ENCODE data around the gene NPL. TPM values are rescaled to one million over a fixed set of nuclear protein-coding genes. Genes with fewer than 3 reads are reported as not detected.

NPL gene
- total RNA-seq, 3 donors from 2014 or later (not counting 1 experiment from before 2014, with no cell fraction given) = 5.2 to 10.6 (median 6.8) TPM

GRCh38 chr1:182842265-182842664 is 52.7 kb downstream of the NPL start:
- Mint-ChIP-seq H3K27ac (peak overlapping the region; percentile 39 to 94), H3K36me3 (no peaks in the 10 kb centered on the region), H3K27me3 (ENCODE audit: low read depth in 2 of 2) (no peaks in the 10 kb centered on the region), H3K4me1 (peaks cover 59 to 63% of the 10 kb centered on the region in 2 donors), H3K4me3 (peak overlapping the region; percentile 99), H3K9me3 (no peaks in the 10 kb centered on the region)
- Histone ChIP-seq H3K27me3 (ENCODE audit: control insufficient read depth, insufficient read depth, low read length) (no peaks in the 10 kb centered on the region), H3K4me1 (ENCODE audit: control insufficient read depth, insufficient read depth, low read length) (peaks cover 29% of the 10 kb centered on the region), H3K36me3 (ENCODE audit: control insufficient read depth, insufficient read depth, low read length) (peaks cover 31% of the 10 kb centered on the region), H3K4me3 (ENCODE audit: low read length) (no peak overlapping the region), H3K27ac (ENCODE audit: low read length) (no peak overlapping the region), H3K9me3 (ENCODE audit: control insufficient read depth, insufficient read depth, low read length) (no peaks in the 10 kb centered on the region)
- ATAC-seq (no peak), DNase-seq (no peak)
- TF ChIP-seq, protein P1, sequence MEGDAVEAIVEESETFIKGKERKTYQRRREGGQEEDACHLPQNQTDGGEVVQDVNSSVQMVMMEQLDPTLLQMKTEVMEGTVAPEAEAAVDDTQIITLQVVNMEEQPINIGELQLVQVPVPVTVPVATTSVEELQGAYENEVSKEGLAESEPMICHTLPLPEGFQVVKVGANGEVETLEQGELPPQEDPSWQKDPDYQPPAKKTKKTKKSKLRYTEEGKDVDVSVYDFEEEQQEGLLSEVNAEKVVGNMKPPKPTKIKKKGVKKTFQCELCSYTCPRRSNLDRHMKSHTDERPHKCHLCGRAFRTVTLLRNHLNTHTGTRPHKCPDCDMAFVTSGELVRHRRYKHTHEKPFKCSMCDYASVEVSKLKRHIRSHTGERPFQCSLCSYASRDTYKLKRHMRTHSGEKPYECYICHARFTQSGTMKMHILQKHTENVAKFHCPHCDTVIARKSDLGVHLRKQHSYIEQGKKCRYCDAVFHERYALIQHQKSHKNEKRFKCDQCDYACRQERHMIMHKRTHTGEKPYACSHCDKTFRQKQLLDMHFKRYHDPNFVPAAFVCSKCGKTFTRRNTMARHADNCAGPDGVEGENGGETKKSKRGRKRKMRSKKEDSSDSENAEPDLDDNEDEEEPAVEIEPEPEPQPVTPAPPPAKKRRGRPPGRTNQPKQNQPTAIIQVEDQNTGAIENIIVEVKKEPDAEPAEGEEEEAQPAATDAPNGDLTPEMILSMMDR (IDR thresholded peaks at IDR 0.05) = no peak
- 42% methylated on average over 1 of the region's 4 CpGs for WGBS (ENCODE audit: insufficient coverage)
- intact Hi-C loops (cut with micrococcal nuclease) = loop anchor here (10.0 kb wide), 1 partner anchor 1747 kb away; no protein-coding TSS in a partner anchor

DNA sequence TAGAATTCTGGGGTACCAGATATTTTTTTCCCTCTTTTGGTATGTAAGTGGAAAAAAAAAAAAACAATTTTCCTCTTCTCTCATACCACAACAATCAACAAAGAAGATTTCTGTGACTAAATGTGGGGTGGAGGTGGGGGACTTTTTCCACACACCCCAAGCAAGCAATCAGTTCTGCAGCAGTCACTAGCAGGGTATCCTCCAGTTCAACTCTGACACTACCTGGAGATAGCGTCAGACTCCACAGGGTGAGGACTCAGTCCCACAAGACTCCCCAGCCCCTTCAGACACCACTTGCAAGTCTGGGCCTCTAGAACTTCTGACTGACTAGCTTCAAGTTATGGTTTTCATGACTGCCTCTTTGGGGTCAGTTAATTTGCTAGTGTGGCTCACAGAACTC is 55.8 kb downstream of the NPL start:
- no peak overlapping the region for H3K4me3 Mint-ChIP-seq
- peaks cover 67 to 75% of the 10 kb centered on the region in 2 donors for H3K4me1 Mint-ChIP-seq
- no peaks in the 10 kb centered on the region for H3K27me3 Mint-ChIP-seq (ENCODE audit: low read depth in 2 of 2)
- peak in 1 of 3 donors; percentile 12 for ATAC-seq
- H3K4me3 ChIP-seq (ENCODE audit: low read length) = no peak overlapping the region
- no peaks in the 10 kb centered on the region for H3K9me3 Mint-ChIP-seq
- 68% methylated on average over 1 of the region's 1 CpG for WGBS (ENCODE audit: insufficient coverage)
- peaks cover 61% of the 10 kb centered on the region for H3K36me3 ChIP-seq (ENCODE audit: control insufficient read depth, insufficient read depth, low read length)
- TF ChIP-seq, protein P1 (IDR thresholded peaks at IDR 0.05) = no peak
- H3K36me3 Mint-ChIP-seq = peaks cover 6% of the 10 kb centered on the region
- intact Hi-C loops (cut with micrococcal nuclease) = loop anchor here (10.0 kb wide), 1 partner anchor 1751 kb away; no protein-coding TSS in a partner anchor
- H3K9me3 ChIP-seq (ENCODE audit: control insufficient read depth, insufficient read depth, low read length) = no peaks in the 10 kb centered on the region
- H3K4me1 ChIP-seq (ENCODE audit: control insufficient read depth, insufficient read depth, low read length) = peaks cover 16% of the 10 kb centered on the region
- no peak for DNase-seq
- H3K27me3 ChIP-seq (ENCODE audit: control insufficient read depth, insufficient read depth, low read length) = no peaks in the 10 kb centered on the region
- no peak overlapping the region for H3K27ac ChIP-seq (ENCODE audit: low read length)
- H3K27ac Mint-ChIP-seq = peak overlapping the region in 1 of 2 donors; percentile 11

DNA sequence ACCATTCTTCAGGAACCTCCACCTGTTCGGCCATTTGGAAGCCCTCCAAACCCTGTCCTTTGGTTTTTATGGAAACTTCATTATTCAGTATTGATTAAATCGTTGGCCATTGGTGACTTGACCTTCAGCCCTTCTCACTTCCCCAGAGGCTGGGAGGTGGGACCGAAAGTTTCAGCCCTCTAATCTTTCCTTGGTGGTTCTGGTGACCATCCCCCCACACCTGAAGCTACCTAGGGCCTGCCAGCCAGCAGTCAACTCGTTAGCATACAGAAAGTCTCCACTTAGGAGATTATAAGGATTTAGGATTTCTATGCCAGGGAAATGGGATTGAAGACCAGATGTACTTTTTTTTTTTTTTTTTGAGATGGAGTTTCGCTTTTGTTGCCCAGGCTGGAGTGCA is 56.3 kb downstream of the NPL start:
- Mint-ChIP-seq H3K9me3 (no peaks in the 10 kb centered on the region), H3K27me3 (ENCODE audit: low read depth in 2 of 2) (no peaks in the 10 kb centered on the region), H3K36me3 (peaks cover 6% of the 10 kb centered on the region), H3K4me3 (no peak overlapping the region), H3K4me1 (peaks cover 66 to 75% of the 10 kb centered on the region in 2 donors), H3K27ac (no peak overlapping the region)
- ATAC-seq (no peak), DNase-seq (no peak)
- Histone ChIP-seq H3K27me3 (ENCODE audit: control insufficient read depth, insufficient read depth, low read length) (no peaks in the 10 kb centered on the region), H3K4me1 (ENCODE audit: control insufficient read depth, insufficient read depth, low read length) (peaks cover 11% of the 10 kb centered on the region), H3K4me3 (ENCODE audit: low read length) (no peak overlapping the region), H3K27ac (ENCODE audit: low read length) (no peak overlapping the region), H3K9me3 (ENCODE audit: control insufficient read depth, insufficient read depth, low read length) (no peaks in the 10 kb centered on the region), H3K36me3 (ENCODE audit: control insufficient read depth, insufficient read depth, low read length) (peaks cover 66% of the 10 kb centered on the region)
- TF ChIP-seq, protein P1 (IDR thresholded peaks at IDR 0.05) = no peak
- intact Hi-C loops (cut with micrococcal nuclease) = loop anchor here (10.0 kb wide), 1 partner anchor 1751 kb away; no protein-coding TSS in a partner anchor
- 97% methylated on average over 5 of the region's 5 CpGs for WGBS (ENCODE audit: insufficient coverage)

- Histone ChIP-seq H3K36me3 (ENCODE audit: control insufficient read depth, insufficient read depth, low read length) (peaks cover 77% of the 10 kb centered on the region), H3K4me1 (ENCODE audit: control insufficient read depth, insufficient read depth, low read length) (peaks cover 7% of the 10 kb centered on the region), H3K27ac (ENCODE audit: low read length) (no peak overlapping the region), H3K27me3 (ENCODE audit: control insufficient read depth, insufficient read depth, low read length) (no peaks in the 10 kb centered on the region), H3K9me3 (ENCODE audit: control insufficient read depth, insufficient read depth, low read length) (no peaks in the 10 kb centered on the region), H3K4me3 (ENCODE audit: low read length) (no peak overlapping the region)
- intact Hi-C loops (cut with micrococcal nuclease) = loop anchor here (10.0 kb wide), 1 partner anchor 1752 kb away; no protein-coding TSS in a partner anchor
- TF ChIP-seq, protein P1 (IDR thresholded peaks at IDR 0.05) = no peak
- no peak for DNase-seq
- H3K36me3 Mint-ChIP-seq = peaks cover 6% of the 10 kb centered on the region
- peak overlapping the region in 1 of 2 donors; percentile 53 for H3K27ac Mint-ChIP-seq
- no peaks in the 10 kb centered on the region for H3K9me3 Mint-ChIP-seq
- H3K4me3 Mint-ChIP-seq = no peak overlapping the region
- no peaks in the 10 kb centered on the region for H3K27me3 Mint-ChIP-seq (ENCODE audit: low read depth in 2 of 2)
- peaks cover 56 to 65% of the 10 kb centered on the region in 2 donors for H3K4me1 Mint-ChIP-seq
- ATAC-seq = no peak
These were observed 57.5 kb downstream of the NPL start for GRCh38 chr1:182847105-182847504.

All from natural killer cell (primary cell).